Activated T-cell treated with anti-CD3 and anti-CD28 coated beads, Interleukin-2, amount 50 U/mL, for 24 hours (primary cell): Measurements from ENCODE around the gene SPATA7.
"Not testable (repeated sequence)": the region's sequence is repeated elsewhere in the genome, so short reads cannot be mapped to it uniquely, and the experiment has no call there.

Experiments used
- DNase-seq: peaks from one replicate; pipeline ENCODE4 v3.0.0-alpha.2; 2020
- H3K27ac Mint-ChIP-seq: 2 replicates; pipeline ENCODE4 v1.8.0; 2020; ENCODE audit warnings: mild to moderate bottlenecking, mixed read lengths
- H3K27me3 Mint-ChIP-seq: 2 replicates; pipeline ENCODE4 v1.8.0; 2020; ENCODE audit warnings: mixed read lengths
- H3K36me3 Mint-ChIP-seq: 2 replicates; pipeline ENCODE4 v1.8.0; 2020; ENCODE audit warnings: low read depth, mixed read lengths
- H3K4me1 Mint-ChIP-seq: 2 replicates; pipeline ENCODE4 v1.8.0; 2020; ENCODE audit warnings: low read depth, mixed read lengths
- H3K4me3 Mint-ChIP-seq: 2 replicates; pipeline ENCODE4 v1.8.0; 2020; ENCODE audit warnings: mild to moderate bottlenecking, moderate library complexity, mixed read lengths
- H3K9me3 Mint-ChIP-seq: 2 replicates; pipeline ENCODE4 v1.8.0; 2020; ENCODE audit warnings: mixed read lengths

The SPATA7 gene

DNA sequence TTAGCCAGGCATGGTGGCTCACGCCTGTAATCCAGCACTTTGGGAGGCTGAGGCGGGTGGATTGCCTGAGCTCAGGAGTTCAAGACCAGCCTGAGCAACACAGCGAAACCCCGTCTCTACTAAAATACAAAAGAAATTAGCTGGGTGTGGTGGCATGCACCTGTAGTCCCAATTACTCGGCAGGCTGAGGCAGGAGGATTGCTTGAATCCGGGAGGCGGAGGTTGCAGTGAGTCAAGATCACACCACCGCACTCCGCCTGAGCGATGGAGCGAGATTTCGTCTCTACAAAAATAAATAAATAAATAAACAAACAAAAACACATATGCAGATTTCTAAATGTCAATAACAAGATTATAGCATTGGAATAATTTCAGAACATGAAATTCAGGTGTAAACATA lies 3.8 kb upstream of the SPATA7 start:
- not testable (repeated sequence) for H3K9me3 Mint-ChIP-seq, DNase-seq, H3K27me3 Mint-ChIP-seq, H3K27ac Mint-ChIP-seq, H3K36me3 Mint-ChIP-seq, H3K4me3 Mint-ChIP-seq
- peaks cover 18% of the 10 kb centered on the region for H3K4me1 Mint-ChIP-seq

DNA sequence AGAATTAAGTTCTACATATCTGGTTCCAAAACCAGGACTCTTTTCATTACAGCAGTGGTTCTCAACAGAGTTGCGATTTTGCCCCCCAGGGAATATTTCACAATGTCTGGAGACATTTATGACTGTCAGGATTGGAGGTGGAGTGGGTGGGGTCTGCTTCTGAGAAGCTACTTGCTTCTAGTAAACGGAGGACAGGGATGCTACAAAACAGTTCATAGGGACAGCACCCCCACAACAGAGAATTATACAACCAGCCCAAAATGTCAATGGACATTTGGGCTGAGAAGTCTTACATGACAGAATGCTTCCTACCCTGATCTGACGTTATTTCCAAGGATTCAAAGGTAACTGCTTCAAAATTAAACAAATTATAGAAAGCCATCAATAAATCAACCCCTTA lies 739 bp upstream of the SPATA7 start:
- Mint-ChIP-seq H3K4me1 (peaks cover 22% of the 10 kb centered on the region), H3K9me3 (no peaks in the 10 kb centered on the region), H3K4me3 (peak overlapping the region; percentile 97), H3K36me3 (peaks cover 6% of the 10 kb centered on the region), H3K27me3 (no peaks in the 10 kb centered on the region), H3K27ac (peak overlapping the region; percentile 90)
- DNase-seq = no peak

DNA sequence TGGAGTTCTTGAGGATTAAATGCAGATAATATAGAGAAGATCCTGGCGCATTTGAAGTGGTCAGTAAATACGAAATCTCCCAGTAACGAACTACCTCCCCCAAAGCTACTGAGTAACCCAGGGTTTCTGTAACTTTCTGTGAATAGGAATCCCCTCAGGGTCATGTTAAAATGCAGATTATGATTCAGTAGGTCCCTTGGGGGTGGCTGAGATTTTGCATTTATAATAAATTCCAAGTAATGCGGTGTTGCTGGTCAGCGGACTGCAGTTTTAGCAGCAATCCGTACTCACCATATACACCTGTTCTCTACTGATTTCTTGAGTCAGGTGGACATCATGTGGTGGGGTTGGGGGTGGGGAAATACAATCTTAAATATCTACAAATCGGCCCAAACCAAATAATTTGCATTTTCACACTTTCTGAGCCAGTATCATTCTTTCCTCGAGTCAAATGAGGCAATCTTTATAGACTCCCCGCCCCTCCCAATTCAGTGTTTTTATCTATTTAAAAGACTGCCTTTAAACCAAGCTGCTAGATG lies 868 bp downstream of the SPATA7 start:
- Mint-ChIP-seq H3K4me1 (peaks cover 22% of the 10 kb centered on the region), H3K9me3 (no peaks in the 10 kb centered on the region), H3K27ac (no peak overlapping the region), H3K4me3 (peak overlapping the region; percentile 97), H3K36me3 (peaks cover 6% of the 10 kb centered on the region), H3K27me3 (no peaks in the 10 kb centered on the region)
- no peak for DNase-seq

DNA sequence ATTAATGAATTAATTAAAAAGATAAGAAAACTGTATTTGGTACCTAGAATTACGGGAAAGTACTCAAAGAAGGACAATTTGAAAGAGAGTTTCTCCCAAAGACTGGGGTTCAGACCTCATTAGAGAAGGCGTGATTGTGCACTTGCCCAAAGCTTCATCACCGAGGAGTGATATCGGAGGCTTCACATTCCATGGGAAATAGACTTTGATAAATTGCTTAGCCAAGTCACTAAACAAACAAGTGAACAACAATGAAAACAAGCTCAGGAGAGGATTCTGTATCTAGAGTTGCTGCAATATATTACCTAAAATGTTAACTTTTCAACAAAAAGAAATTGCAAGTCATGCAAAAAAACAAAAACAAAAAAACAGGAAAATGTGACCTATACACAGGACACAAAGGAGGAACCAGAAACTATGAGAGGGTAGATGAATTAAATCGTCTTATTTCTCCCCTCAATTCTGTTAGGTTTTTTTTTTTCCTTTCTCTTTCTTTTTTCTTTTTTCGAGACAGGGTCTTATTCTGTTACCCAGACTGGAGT lies 3.4 kb downstream of the SPATA7 start:
- no peak overlapping the region for H3K27ac Mint-ChIP-seq
- no peak overlapping the region for H3K4me3 Mint-ChIP-seq
- no peaks in the 10 kb centered on the region for H3K9me3 Mint-ChIP-seq
- H3K4me1 Mint-ChIP-seq = peaks cover 22% of the 10 kb centered on the region
- peaks cover 6% of the 10 kb centered on the region for H3K36me3 Mint-ChIP-seq
- H3K27me3 Mint-ChIP-seq = no peaks in the 10 kb centered on the region
- no peak for DNase-seq

DNA sequence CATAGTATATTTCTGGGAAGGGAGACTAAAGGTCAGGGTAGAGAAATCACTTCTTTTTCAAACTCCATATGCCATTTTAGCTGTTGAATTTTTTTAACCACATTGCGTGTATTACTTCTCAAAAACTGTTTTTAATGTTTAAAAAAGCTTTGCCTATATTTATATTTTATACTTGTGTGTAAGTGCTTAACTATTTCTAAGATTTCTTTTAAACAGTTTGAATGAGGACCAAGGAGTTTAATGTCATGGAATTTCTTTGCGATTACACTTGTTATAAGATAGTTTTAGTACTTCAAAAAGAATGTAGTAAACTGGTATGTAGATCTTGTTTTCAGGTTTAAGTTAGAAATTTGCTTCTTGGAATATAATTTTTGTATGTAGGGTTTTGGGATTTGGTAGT lies 7.2 kb downstream of the SPATA7 start:
- Mint-ChIP-seq H3K4me3 (no peak overlapping the region), H3K27me3 (no peaks in the 10 kb centered on the region), H3K9me3 (no peaks in the 10 kb centered on the region), H3K27ac (no peak overlapping the region), H3K4me1 (no peaks in the 10 kb centered on the region), H3K36me3 (peaks cover 16% of the 10 kb centered on the region)
- DNase-seq = no peak

DNA sequence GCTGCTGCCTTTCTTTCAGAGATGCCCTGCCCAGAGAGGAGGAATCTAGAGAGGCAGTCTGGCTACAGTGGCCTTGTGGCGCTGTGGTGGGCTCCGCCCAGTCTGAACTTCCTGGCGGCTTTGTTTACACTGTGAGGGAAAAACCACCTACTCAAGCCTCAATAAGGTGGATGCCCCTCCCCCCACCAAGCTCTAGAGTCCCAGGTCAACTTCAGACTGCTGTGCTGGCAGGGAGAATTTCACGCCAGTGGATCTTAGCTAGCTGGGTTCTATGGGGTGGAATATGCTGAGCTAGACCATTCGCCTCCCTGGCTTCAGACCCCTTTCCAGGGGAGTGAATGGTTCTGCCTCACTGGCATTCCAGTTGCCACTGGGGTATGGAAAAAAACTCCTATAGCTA lies 25.6 kb downstream of the SPATA7 start:
- Mint-ChIP-seq H3K27ac (no peak overlapping the region), H3K4me3 (no peak overlapping the region)

DNA sequence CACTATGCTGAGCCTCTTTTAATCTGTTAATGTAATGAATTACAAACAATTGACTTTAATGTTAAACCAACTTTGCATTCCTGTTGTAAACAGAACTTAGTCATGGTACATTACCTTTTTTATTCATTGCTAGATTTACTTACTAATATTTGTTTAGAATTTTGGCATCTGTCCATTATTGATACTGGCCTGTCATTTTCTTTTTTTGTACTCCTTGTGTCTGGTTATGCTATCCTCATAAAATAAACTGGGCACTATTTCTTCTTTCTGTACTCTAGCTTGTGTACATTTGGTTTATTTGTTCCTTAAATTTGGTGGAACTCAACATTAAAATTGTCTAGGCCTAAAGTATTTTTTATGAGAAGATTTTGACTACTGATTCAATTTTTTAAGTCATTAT lies 32.1 kb downstream of the SPATA7 start:
- DNase-seq = no peak
- H3K27ac Mint-ChIP-seq = no peak overlapping the region
- H3K27me3 Mint-ChIP-seq = no peaks in the 10 kb centered on the region
- H3K36me3 Mint-ChIP-seq = peaks cover 54% of the 10 kb centered on the region
- peaks cover 27% of the 10 kb centered on the region for H3K9me3 Mint-ChIP-seq
- H3K4me1 Mint-ChIP-seq = peaks cover under 1% of the 10 kb centered on the region
- no peak overlapping the region for H3K4me3 Mint-ChIP-seq

More for the DNA sequence above, 25.6 kb downstream of the SPATA7 start:
- H3K9me3 Mint-ChIP-seq = peaks cover 34% of the 10 kb centered on the region
- H3K27me3 Mint-ChIP-seq = no peaks in the 10 kb centered on the region
- no peak for DNase-seq
- H3K36me3 Mint-ChIP-seq = peaks cover 52% of the 10 kb centered on the region
- no peaks in the 10 kb centered on the region for H3K4me1 Mint-ChIP-seq

DNA sequence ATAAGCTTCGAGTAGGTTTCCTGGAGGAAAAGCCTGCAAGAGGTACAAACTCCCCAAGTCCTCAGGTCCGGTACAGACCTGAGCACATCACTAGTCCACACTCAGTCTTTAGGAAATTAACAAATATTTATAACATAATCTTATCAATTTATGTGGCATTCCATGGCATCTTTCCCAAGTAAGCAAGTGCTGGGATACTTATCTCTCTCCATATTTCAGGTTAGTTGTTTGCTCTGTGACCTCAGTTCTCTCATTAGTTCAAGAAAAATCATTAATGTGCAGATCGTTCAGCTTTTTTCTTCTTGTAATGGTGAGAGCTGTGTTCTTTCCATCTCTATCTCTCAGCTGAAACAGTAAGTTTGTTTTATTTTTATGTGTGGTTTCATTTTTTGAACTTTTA lies 34.7 kb downstream of the SPATA7 start:
- no peak for DNase-seq
- H3K27ac Mint-ChIP-seq = no peak overlapping the region
- peaks cover 13% of the 10 kb centered on the region for H3K9me3 Mint-ChIP-seq
- H3K36me3 Mint-ChIP-seq = peaks cover 32% of the 10 kb centered on the region
- peaks cover 6% of the 10 kb centered on the region for H3K4me1 Mint-ChIP-seq
- no peaks in the 10 kb centered on the region for H3K27me3 Mint-ChIP-seq
- H3K4me3 Mint-ChIP-seq = no peak overlapping the region

DNA sequence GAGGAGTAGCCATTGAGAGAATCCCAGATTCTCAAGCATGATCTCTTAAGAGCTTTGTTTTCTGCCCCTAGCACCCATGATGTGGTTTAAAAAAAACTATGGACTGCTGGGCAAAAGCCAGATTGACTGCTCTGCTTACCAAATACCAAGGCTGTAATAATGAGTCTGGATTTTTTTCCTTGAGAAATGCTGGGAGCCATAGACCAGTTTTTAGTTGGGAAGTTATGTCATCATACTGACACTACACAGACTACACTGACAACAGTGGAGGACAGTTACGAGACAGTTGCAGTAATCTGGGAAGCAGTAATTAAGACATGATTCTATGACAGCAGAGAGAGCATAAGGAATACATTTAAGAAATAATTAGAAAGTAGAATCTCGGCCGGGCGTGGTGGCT lies 35.8 kb downstream of the SPATA7 start:
- no peak overlapping the region for H3K4me3 Mint-ChIP-seq
- H3K36me3 Mint-ChIP-seq = peaks cover 24% of the 10 kb centered on the region
- peaks cover 6% of the 10 kb centered on the region for H3K9me3 Mint-ChIP-seq
- no peak overlapping the region for H3K27ac Mint-ChIP-seq
- no peak for DNase-seq
- no peaks in the 10 kb centered on the region for H3K27me3 Mint-ChIP-seq
- H3K4me1 Mint-ChIP-seq = peaks cover 6% of the 10 kb centered on the region

DNA sequence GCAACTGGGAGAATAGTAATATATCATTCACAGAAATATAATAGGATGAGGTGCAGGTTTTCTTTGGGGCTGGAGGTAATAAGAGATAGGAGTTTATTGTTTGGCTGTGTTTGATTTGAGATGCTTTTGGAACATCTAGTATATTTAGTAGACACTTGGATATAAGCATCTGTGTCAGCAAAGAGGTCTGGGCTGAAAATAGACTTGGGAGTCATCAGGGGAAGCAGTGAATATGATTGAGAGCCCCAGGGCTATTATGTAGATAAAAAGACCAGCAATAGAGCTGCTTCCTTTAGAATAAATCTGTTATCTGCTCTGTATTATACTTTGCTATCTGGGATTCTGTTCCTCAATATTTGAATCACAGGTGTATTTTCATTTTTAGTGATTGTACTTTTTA lies 36.6 kb downstream of the SPATA7 start:
- Mint-ChIP-seq H3K9me3 (peaks cover 6% of the 10 kb centered on the region), H3K4me3 (no peak overlapping the region), H3K27me3 (no peaks in the 10 kb centered on the region), H3K36me3 (peaks cover 18% of the 10 kb centered on the region), H3K4me1 (peaks cover 6% of the 10 kb centered on the region), H3K27ac (no peak overlapping the region)
- no peak for DNase-seq

DNA sequence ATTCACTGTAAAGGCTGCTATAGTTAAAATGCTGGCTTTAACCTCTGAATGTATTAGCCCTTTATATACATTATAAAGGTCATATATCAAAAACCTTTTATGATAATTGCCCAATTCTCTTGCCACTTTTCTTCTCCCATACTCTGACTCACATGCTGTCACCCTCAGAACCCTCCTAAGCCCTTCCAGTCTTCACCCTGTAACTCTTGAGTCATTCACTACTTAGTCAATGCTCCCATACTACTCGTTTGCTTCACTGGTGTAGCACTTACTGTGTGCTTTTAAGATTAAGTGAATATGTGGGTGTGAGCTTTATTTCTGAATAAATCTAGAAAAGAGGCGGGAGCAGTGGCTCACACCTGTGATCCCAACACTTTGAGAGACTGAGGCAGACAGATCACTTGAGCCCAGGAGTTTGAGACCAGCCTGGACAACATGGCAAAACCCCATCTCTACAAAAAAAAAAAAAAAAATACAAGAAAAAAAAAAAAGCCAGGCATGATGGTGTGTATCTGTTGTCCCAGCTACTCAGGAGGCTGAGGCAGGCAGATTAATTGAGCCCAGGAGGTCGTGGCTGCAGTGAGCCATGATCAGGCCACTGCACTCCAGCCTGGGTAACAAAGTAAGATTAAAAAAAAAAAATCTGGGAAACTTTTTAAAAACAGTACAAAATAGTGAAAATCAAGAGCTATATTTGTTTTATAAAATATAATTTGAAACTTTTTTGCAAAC lies 37.6 kb downstream of the SPATA7 start:
- Mint-ChIP-seq H3K27me3 (no peaks in the 10 kb centered on the region), H3K27ac (no peak overlapping the region), H3K4me3 (no peak overlapping the region), H3K9me3 (no peaks in the 10 kb centered on the region), H3K36me3 (peaks cover 8% of the 10 kb centered on the region), H3K4me1 (peaks cover 6% of the 10 kb centered on the region)
- no peak for DNase-seq

DNA sequence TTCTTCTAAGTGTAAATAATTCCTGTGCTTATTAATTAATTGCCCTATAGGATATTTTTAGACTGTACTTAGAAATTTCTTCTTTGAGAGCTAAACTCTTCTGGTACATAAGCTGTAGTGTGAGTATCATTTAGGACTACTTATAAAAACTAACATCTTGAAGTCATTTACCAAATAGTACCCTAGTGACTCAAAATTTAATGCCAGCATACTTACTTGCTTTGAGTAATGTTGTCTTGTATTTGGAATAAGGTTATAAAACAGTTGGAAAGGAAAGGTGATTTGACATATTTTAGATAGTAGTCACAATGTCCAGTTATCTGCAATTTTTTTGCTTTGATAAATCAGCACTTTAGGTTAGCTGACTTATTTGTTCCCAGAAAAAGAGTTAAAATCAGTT lies 39.1 kb downstream of the SPATA7 start:
- peaks cover 6% of the 10 kb centered on the region for H3K4me1 Mint-ChIP-seq
- DNase-seq = no peak
- H3K27ac Mint-ChIP-seq = no peak overlapping the region
- H3K9me3 Mint-ChIP-seq = no peaks in the 10 kb centered on the region
- H3K36me3 Mint-ChIP-seq = peaks cover 6% of the 10 kb centered on the region
- no peak overlapping the region for H3K4me3 Mint-ChIP-seq
- no peaks in the 10 kb centered on the region for H3K27me3 Mint-ChIP-seq

DNA sequence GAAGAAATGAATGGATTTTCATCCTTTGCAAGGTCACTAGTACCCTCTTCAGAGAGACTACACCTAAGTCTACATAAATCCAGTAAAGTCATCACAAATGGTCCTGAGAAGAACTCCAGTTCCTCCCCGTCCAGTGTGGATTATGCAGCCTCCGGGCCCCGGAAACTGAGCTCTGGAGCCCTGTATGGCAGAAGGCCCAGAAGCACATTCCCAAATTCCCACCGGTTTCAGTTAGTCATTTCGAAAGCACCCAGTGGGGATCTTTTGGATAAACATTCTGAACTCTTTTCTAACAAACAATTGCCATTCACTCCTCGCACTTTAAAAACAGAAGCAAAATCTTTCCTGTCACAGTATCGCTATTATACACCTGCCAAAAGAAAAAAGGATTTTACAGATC lies 40.8 kb downstream of the SPATA7 start:
- Mint-ChIP-seq H3K27ac (no peak overlapping the region), H3K27me3 (no peaks in the 10 kb centered on the region), H3K4me3 (no peak overlapping the region), H3K36me3 (peaks cover under 1% of the 10 kb centered on the region), H3K4me1 (peaks cover 6% of the 10 kb centered on the region), H3K9me3 (no peaks in the 10 kb centered on the region)
- no peak for DNase-seq

DNA sequence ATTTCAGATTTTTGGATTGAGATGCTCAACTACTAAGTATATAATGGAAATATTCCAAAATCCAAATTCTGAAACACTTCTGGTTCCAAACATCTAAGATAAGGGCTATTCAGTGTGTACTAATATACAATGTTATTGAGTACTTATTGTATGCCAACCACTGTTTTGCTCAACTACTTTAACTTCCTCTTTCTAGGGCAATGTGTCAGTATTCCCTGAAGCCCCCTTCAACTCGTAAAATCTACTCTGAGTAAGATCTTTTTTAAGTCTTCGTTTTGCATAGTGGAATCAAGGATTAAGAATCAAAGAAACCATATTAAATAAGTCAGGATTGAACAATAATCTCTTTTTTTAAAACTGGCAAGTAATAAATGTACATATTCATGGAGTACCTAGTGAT lies 45.5 kb downstream of the SPATA7 start:
- Mint-ChIP-seq H3K27me3 (no peaks in the 10 kb centered on the region), H3K4me1 (no peaks in the 10 kb centered on the region), H3K4me3 (no peak overlapping the region), H3K27ac (no peak overlapping the region), H3K9me3 (no peaks in the 10 kb centered on the region), H3K36me3 (peaks cover 3% of the 10 kb centered on the region)
- no peak for DNase-seq

DNA sequence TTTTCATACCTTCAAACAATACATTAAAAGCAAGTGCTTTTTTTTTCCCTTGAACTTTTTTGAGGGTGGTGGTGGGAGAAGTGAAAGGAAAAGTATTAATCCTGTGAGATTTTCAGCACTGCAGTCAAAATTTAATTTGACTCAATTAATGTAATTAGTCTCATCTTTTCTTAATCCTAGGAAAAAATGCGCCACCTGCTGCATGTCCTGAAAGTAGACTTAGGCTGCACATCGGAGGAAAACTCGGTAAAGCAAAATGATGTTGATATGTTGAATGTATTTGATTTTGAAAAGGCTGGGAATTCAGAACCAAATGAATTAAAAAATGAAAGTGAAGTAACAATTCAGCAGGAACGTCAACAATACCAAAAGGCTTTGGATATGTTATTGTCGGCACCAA lies 52.2 kb downstream of the SPATA7 start:
- no peaks in the 10 kb centered on the region for H3K27me3 Mint-ChIP-seq
- no peaks in the 10 kb centered on the region for H3K4me1 Mint-ChIP-seq
- H3K4me3 Mint-ChIP-seq = no peak overlapping the region
- no peak overlapping the region for H3K27ac Mint-ChIP-seq
- no peak for DNase-seq
- no peaks in the 10 kb centered on the region for H3K9me3 Mint-ChIP-seq
- H3K36me3 Mint-ChIP-seq = peaks cover 5% of the 10 kb centered on the region
